IPS-NIHi7 (cell line): ENCODE measurements around the gene RAP1GAP2.
"Not testable (repeated sequence)": the region's sequence is repeated elsewhere in the genome, so short reads cannot be mapped to it uniquely, and the experiment has no call there.

ENCODE experiments used
- DNase-seq: peaks from one replicate; pipeline ENCODE4 v3.0.0; 2012; ENCODE audit warnings: mixed read lengths; ENCODE audit errors: extremely low spot score

The RAP1GAP2 gene

DNA sequence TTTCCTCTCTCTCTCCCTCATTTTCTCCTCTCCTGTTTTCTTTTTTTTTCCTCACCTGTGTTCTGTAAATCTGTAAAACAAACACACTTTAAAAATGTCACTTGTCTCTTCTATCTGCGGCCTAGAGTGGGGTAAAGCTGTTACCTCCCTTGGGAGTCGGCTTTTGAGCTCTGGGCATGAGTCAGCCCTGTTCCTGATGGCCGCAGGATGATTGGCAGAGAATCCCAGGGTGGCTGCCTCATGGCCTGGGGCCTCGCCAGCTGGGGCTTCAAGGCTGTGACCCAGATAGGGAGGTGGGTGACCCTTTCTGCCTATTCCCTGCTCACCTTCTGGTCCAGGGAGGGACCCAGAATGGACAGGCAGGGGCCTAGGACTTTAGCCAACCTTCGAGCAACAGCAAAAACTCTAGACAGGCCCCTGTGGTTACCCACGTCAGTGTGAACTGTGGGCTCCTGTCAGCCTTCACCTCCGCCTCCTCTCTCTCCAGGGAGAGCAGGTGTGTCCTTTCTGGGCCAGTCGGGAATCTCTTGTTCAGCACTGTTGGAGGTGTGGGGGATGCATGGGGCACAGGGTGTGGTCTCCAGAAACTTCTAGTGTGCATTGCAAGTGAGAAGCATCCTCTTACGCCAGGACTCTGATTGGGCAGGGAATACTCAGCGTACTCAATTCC, 87.4 kb downstream of the RAP1GAP2 start:
- no peak for DNase-seq

- DNase-seq = no peak
These were observed 89.5 kb downstream of the RAP1GAP2 start for GRCh38 chr17:2885733-2886132.

DNA sequence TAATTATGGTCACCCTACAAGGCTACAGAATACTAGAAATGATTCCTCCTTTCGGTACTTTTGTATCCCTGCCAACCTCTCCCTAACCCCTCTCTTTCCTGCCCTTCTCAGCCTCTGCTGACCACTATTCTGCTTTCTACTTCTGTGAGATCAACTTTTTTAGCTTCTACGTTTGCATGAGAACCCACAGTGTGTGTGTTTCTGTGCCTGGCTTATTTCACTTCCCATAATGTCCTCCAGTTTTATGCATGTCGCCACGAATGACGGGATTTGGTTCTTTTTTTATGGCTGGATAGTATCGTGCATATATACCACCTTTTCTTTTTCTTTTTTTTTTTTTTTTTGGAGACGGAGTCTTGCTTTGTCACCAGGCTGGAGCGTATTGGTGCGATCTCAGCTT, 92.1 kb downstream of the RAP1GAP2 start:
- no peak for DNase-seq

GRCh38 chr17:2889256-2889655, 93.0 kb downstream of the RAP1GAP2 start:
- DNase-seq = no peak

GRCh38 chr17:2890778-2891177, 94.5 kb downstream of the RAP1GAP2 start:
- not testable (repeated sequence) for DNase-seq

DNA sequence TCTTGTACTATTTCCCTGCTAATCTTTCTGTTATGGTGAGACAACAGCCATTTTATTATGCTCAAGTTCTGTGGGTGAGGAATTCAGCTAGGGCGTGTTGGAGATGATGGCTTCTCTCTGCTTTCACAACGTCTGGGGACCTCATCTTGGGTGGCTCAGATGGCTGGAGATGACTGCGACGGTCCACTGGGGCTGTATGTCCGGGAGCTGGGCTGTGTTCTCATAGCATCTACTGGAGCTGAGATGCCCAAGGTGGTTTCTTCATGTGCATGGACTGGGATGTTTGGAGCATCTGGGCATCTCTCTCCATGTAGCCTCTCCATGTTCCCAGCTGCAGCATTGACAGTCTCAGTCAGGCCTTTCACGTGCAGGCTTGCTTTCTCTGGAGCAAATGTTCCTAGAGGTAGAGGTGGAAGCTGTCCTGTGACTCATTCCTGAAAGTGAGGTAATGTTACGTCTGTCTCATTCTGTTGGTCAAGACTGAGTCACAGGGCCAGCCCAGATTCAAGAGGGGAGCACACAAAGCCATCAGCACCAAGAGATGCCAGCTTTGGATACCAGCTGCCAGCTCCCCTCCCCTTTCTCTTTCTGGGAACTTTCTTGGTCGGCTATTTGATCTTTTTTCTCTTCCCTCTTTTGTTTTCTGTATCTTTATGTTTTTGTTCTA, 96.2 kb downstream of the RAP1GAP2 start:
- DNase-seq = no peak

GRCh38 chr17:2893422-2893914, 97.2 kb downstream of the RAP1GAP2 start:
- no peak for DNase-seq

DNA sequence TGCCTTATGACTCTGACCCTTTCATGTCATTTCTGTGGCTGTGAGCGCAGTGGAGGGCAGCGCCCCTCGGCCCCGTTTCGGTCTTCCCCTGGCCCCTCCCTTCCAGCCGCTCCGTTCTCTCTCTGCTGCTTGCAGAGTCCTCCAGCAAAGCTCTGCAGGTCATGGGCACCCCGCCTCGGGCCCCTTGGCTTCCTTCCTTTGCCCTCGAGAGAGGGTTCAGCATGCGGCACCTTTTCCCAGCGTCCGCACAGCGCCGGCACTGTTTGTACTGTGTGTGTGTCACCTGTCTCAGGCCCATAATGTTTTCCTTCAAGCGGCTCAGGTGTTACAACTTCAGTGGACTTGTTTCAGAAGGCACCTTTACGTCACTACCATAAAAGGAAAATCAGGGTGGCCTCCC, 98.5 kb downstream of the RAP1GAP2 start:
- DNase-seq = no peak

GRCh38 chr17:2897605-2898004, 101.4 kb downstream of the RAP1GAP2 start:
- no peak for DNase-seq

GRCh38 chr17:2898255-2898926, 102.2 kb downstream of the RAP1GAP2 start:
- DNase-seq = no peak

- DNase-seq = no peak
These were observed 103.7 kb downstream of the RAP1GAP2 start for GRCh38 chr17:2899906-2900305.

DNA sequence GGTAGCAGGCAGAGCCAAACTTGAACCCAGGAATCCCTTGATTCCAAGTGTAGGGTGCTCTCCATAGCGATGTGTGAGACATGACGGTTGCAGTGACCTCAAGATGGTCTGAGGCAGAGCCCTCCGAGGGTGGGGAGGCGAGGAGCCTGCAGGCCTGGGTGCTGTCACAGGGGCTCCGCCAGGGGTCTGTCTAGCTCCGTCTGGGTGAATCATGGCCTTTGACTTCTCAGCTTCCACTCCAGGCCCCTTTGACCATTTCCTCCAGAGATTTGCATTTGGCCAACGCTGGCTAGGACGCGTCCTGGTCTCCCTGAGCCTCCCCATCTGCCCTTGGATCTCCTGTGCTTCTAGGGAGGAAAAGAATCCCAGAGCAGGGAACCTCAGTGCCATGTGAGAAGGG, 104.6 kb downstream of the RAP1GAP2 start:
- DNase-seq = no peak

DNA sequence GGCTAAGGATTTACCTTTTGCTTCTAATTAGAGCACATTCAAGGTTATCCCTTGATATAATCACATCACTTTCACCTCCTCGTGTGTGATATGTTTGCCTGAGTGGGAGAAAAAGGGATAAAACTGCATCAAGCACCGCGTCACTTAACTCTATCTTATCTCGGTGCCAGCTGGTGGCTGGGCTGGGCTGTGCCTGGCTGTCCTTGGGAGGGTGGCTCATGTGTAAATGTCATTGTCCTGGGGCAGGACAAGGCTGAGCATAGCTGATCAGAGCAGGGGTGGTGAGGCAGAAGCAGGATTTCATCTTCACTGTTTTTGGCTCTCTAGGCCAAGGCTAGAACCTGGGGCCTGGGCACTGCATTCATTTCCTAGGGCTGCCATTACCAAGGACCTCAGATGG, 105.3 kb downstream of the RAP1GAP2 start:
- DNase-seq = no peak

- no peak for DNase-seq
These were observed 106.3 kb downstream of the RAP1GAP2 start for GRCh38 chr17:2902546-2902945.

DNA sequence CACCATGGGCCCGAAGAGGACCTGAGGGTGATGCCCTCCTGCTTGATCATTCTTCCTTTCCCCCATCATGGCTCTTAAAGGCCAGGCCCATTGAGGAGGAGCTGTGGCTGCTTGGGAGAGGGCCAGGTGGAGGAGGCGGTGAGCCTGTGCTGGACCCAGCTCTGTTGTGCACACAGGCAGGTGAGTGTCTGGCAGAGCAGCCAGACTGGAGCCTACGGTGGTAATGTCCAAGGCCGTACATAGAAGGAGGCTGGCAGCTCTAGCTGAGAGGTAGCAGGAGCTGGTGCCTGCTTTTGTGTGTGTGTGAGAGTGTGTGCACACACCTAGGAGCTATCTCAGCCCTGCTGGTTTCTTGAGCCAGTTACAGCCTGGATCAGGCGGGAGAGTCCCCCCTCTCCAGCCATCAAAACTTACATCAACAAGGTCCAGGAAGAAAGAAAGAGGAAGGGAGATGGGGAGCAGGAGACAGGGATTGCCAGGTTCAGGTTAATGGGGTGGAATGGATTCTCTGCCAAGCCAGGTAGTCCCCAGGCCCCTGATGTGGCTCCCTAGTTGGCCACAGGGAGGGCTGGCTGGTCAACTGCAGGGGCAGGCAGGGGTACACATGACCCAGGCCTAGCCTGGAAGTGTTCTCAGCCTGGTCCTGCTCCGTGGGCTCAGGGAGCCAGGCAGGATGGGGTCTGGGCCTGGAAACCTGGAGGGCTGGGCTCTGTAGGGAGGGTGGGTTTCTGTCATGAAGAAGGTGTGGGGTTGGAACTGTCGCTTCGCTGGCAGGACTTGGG, 107.1 kb downstream of the RAP1GAP2 start:
- no peak for DNase-seq

GRCh38 chr17:2904135-2904534, 107.9 kb downstream of the RAP1GAP2 start:
- DNase-seq = no peak

GRCh38 chr17:2905269-2905668, 109.0 kb downstream of the RAP1GAP2 start:
- DNase-seq = no peak

- no peak for DNase-seq
These were observed 109.7 kb downstream of the RAP1GAP2 start for GRCh38 chr17:2905696-2906501.

DNA sequence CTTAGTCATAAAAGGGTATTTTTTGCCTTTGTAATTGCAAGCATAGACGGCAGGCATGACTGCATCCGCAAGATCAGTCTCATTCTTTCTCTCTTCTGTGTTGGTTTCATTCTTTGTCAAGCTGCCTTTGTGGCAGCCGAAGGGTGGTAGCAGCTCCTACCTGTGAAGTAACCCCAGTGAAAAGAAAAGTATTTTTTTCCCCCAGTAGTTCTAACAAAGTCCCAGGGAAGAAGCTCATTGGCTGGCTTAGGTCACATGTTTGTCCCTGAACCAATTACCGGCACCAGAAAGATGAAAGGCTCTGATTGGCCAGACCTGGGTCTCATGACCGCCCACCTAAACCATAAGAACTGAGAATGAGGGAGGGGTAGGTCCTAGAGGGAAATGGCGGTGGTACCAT, 110.7 kb downstream of the RAP1GAP2 start:
- no peak for DNase-seq

- no peak for DNase-seq
These were observed 113.1 kb downstream of the RAP1GAP2 start for GRCh38 chr17:2909175-2909845.

DNA sequence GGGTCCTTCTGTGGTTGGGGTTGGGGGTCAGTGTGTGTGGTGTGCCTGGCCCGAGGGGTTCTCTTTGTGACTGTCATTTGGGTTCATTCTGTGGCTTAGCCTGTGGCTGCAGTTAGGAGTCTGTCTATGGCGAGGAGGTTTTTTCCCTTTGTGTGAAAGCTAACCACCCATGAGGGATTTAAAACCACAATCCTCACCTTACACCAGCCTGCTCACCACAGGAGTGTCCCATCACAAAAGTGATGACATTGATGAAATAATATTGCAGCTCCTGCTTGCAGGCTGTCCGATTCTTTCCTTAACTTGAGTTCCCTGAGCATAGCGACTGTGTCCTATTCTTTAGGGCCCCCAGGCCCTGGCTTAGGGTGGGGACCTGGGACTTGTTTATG, 113.6 kb downstream of the RAP1GAP2 start:
- no peak for DNase-seq
